OCI-LY7 (cell line): ENCODE measurements around the gene LCMT1.

Source experiments
- EZH2phosphoT487 ChIP-seq: fragments of 200-600 bp; sonication (generic); IDR thresholded peaks from 2 replicates; pipeline ENCODE4 v1.6.1; 2018; ENCODE audit warnings: low read depth, borderline replicate concordance, mild to moderate bottlenecking, mixed run types, antibody characterized with exemption, low read length, moderate library complexity, mixed read lengths
- TF ChIP-seq, protein P1 (sequence below): fragments of 200-600 bp; sonication (generic); conservative IDR thresholded peaks from 2 replicates; pipeline ENCODE4 v1.5.1; 2014; ENCODE audit warnings: mild to moderate bottlenecking, antibody characterized with exemption, low read length, moderate library complexity, mixed read lengths

DNA sequence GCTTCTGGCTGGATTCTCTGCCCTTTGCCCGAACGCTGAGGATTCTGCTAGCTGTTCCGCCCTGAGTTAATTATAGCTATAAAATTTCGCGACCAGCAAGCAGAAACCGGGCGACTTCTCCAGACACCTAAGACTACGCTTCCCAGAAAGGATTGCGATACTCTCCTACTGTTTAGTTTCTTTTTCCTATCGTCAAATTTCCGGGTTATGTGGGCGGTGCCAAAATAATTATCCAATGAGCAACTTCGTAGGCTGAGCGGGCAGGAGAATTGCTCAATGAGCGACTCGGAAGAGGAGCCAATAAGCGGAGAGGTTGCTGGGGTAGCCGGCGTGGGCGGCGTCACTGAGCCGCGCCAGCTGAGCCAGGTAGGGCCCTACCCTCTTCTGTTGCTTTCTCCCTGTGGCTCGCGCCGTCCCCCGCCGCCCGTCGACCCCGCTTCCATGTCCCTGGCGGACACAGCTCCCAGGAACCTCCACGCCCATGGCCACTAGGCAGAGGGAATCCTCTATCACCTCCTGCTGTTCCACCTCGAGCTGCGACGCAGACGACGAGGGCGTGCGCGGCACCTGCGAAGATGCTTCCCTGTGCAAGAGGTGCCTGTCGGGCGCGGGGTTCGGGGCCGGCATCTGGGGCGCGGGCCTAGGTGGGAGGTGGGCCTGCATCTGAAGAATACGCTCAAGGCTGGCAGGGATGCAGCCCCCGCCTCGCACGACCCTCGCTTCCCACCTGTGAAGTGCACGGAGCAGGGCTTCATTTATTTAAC, at the start of gene LCMT1:
- TF ChIP-seq, protein P1, sequence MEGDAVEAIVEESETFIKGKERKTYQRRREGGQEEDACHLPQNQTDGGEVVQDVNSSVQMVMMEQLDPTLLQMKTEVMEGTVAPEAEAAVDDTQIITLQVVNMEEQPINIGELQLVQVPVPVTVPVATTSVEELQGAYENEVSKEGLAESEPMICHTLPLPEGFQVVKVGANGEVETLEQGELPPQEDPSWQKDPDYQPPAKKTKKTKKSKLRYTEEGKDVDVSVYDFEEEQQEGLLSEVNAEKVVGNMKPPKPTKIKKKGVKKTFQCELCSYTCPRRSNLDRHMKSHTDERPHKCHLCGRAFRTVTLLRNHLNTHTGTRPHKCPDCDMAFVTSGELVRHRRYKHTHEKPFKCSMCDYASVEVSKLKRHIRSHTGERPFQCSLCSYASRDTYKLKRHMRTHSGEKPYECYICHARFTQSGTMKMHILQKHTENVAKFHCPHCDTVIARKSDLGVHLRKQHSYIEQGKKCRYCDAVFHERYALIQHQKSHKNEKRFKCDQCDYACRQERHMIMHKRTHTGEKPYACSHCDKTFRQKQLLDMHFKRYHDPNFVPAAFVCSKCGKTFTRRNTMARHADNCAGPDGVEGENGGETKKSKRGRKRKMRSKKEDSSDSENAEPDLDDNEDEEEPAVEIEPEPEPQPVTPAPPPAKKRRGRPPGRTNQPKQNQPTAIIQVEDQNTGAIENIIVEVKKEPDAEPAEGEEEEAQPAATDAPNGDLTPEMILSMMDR: no peak
- TF ChIP-seq EZH2phosphoT487: no peak
